ENCODE data around the gene VGLL3.

VGLL3 gene

DNA sequence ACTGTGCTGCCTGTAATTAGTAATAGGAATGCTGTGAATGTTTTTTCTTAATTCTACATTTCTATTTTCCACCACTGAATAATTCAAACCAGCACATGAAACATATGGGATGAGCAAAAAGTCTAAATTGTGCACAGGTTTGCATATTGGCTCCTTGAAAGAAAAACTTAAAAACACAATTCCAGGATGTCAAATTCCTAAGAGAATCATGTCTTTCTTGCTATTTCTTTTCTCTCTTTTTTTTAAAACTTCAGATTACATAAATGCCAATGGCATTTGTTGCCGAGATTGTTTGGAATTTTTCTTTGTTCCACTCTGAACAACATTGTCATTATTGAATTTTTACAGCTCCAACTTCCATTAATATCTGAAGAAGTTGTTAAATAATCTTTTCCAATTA is 60.8 kb downstream of the VGLL3 start:
- H3K27ac ChIP-seq, result no peak overlapping the region
- TF ChIP-seq, protein P1, sequence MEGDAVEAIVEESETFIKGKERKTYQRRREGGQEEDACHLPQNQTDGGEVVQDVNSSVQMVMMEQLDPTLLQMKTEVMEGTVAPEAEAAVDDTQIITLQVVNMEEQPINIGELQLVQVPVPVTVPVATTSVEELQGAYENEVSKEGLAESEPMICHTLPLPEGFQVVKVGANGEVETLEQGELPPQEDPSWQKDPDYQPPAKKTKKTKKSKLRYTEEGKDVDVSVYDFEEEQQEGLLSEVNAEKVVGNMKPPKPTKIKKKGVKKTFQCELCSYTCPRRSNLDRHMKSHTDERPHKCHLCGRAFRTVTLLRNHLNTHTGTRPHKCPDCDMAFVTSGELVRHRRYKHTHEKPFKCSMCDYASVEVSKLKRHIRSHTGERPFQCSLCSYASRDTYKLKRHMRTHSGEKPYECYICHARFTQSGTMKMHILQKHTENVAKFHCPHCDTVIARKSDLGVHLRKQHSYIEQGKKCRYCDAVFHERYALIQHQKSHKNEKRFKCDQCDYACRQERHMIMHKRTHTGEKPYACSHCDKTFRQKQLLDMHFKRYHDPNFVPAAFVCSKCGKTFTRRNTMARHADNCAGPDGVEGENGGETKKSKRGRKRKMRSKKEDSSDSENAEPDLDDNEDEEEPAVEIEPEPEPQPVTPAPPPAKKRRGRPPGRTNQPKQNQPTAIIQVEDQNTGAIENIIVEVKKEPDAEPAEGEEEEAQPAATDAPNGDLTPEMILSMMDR (conservative IDR thresholded peaks at IDR 0.05), result no peak
- no peak for TF ChIP-seq ZFX (IDR thresholded peaks at IDR 0.05)

DNA sequence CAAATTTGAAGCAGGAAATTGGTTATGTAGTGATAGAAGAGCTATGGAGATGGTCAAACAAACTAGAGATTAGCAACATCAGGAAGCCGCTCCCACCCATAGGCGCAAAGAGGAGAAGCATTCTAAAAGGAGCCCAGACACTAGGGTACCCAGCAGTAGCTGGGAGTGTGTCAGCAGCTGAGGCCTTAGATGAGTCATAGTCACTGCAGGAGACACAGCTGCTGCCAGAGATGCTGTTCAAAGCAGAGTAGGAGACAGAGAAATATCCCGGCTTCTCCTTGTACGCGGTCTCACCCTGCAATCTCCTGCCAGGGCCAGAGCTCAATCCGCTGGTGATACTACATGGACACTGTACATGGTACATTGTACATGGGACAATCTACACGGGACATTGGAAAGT is 61.9 kb downstream of the VGLL3 start:
- TF ChIP-seq, protein P1 (conservative IDR thresholded peaks at IDR 0.05), result no peak
- no peak for TF ChIP-seq ZFX (IDR thresholded peaks at IDR 0.05)
- H3K27ac ChIP-seq, result no peak overlapping the region

DNA sequence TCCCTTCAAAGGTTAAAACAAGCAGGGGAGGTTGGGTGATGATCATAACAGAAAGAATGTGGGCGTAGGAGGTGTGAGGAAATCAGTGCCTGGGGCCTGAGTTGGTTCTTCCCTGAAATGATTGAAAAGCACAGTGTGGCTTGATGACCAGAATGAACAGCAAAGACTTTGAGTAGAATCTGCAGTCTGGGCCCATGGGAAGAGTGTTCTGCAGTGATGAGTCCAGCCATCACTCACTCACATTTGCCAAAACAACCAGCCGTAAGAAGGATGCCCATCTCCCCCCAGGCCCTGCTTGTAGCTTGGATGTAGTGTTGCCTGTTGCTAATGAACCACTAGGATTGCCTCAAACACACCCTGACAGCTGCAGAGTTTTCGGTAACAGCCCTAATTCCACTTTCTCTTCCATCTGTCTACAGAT is 67.9 kb downstream of the VGLL3 start:
- TF ChIP-seq ZFX (IDR thresholded peaks at IDR 0.05), result no peak
- TF ChIP-seq, protein P1 (conservative IDR thresholded peaks at IDR 0.05), result no peak
- no peak overlapping the region for H3K27ac ChIP-seq

DNA sequence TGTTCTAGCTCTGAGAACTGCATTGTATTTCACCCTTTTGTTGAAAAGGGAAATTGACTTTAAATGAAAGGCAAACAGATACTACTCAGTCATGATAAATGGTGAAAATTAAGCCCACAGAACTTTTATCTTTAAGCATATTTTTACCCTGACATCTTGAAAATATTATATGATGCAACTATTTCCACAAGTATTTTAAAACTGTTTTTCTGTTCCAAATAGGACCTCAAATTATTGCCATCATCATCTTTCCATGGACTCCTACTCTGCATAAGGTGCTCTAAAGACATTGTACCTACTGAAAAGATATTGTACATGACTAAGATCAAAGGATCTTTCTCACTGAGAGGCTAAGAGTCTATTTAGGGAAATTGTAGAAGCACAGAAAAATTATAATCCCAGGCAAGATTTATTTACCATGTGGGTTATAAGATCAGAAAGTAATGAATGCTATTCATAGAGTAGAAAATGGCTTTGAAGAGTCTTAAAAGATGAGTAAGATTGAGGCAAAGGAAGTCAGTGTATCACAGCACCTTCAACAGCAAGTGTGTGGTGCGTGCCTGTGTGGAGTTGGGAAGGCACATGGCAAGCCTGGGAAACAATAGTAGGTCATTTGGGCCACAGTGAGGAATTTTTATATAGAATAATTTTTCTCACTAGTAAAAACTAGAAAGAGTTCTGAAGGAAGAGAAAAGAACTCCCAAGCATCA is 68.8 kb downstream of the VGLL3 start:
- no peak overlapping the region for H3K27ac ChIP-seq
- TF ChIP-seq, protein P1 (conservative IDR thresholded peaks at IDR 0.05), result no peak
- TF ChIP-seq ZFX (IDR thresholded peaks at IDR 0.05), result no peak

DNA sequence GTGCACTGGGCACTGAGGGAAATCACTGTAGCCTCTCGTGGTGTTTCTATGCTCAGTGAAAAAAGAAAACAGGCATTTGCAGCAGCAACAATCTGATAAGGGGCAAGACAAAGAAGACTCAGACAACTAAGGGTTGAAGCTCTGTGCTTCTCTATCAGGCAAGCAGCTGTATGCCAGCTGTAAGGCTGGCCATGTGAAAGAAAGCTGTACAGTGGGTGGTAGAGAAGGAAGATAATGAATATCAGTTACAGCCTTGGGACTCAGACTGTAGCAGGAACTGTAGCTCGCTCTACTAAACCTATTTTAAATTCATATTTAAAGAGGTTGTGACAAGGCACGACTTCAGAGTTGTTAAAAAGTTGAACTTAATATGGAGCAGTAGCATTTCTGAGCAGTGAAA is 76.3 kb downstream of the VGLL3 start:
- TF ChIP-seq ZFX (IDR thresholded peaks at IDR 0.05), result no peak
- TF ChIP-seq, protein P1 (conservative IDR thresholded peaks at IDR 0.05), result no peak
- H3K27ac ChIP-seq, result no peak overlapping the region

DNA sequence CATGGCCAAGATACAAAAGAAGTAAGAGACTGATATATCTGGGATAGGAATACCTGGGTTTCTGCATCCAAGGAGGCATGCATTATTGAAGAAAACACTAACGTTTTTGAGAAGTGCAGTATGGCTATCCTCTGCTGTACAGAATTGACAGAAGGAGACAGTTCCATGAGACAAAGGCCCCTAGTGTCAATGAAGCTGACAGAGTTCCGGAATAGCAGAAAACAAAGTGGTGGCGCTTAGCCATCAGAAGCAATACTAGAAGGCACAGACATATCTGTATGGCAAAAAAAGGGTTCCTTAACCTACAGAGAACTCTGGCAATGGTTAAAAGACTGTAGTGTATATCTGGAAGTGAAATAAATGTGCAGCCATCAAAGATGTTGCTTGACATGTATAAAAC is 77.8 kb downstream of the VGLL3 start:
- TF ChIP-seq, protein P1 (conservative IDR thresholded peaks at IDR 0.05), result no peak
- no peak for TF ChIP-seq ZFX (IDR thresholded peaks at IDR 0.05)
- no peak overlapping the region for H3K27ac ChIP-seq

DNA sequence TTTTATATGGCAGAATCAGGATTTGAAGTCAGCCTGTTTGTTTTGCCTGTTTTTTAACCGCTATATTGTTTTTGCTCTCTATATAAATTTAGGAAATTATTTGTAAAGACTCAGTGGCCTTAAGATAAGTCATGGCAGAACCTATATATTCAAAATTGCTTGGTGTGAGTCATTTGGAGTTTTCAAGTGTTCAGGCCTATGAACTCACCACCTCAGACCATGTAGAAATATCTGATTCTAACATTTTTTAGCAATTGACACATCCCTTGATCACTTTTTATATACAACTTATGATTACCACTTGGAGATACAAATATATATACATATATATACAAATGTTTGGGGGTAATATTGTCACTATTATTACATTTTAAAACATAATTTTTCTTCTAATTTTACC is 95.7 kb downstream of the VGLL3 start:
- H3K27ac ChIP-seq, result no peak overlapping the region
- TF ChIP-seq, protein P1 (conservative IDR thresholded peaks at IDR 0.05), result no peak
- TF ChIP-seq ZFX (IDR thresholded peaks at IDR 0.05), result no peak
